Activated CD4-positive, alpha-beta T cell treated with anti-CD3 and anti-CD28 coated beads, Interleukin-2, amount 10 ng/mL, durations not matched to agents 7 days and 5 days (primary cell): ENCODE measurements around the gene USP51. TPM values are rescaled to one million over a fixed set of nuclear protein-coding genes. Genes with fewer than 3 reads are reported as not detected.
A peak's percentile ranks its signal among the peaks of the same experiment; 100 is the strongest.
"Not testable (repeated sequence)": the region's sequence is repeated elsewhere in the genome, so short reads cannot be mapped to it uniquely, and the experiment has no call there.

Source experiments
- CTCF ChIA-PET: fragments of 350-600 bp; sonication (Branson Sonifier 250); formaldehyde crosslinking; loops from one replicate; lab custom pipeline; 2021; ENCODE audit warnings: antibody characterized with exemption; lab: Charles Lee
- POLR2A ChIA-PET: fragments of 350-600 bp; sonication (Branson Sonifier 250); formaldehyde crosslinking; loops from one replicate; lab custom pipeline; 2021; ENCODE audit warnings: antibody characterized with exemption; lab: Charles Lee
- DNase-seq: peaks from one replicate; pipeline ENCODE4 v3.0.0-alpha.2; 2020
- H3K27ac Mint-ChIP-seq: one replicate; pipeline ENCODE4 v1.8.0; 2021; ENCODE audit warnings: mild to moderate bottlenecking, moderate library complexity, mixed read lengths
- H3K27me3 Mint-ChIP-seq: one replicate; pipeline ENCODE4 v1.8.0; 2021; ENCODE audit warnings: mixed read lengths
- H3K36me3 Mint-ChIP-seq: one replicate; pipeline ENCODE4 v1.8.0; 2021; ENCODE audit warnings: low read depth, mixed read lengths
- H3K4me1 Mint-ChIP-seq: one replicate; pipeline ENCODE4 v1.8.0; 2021; ENCODE audit warnings: mixed read lengths
- H3K4me3 Mint-ChIP-seq: one replicate; pipeline ENCODE4 v1.8.0; 2021; ENCODE audit warnings: mild to moderate bottlenecking, moderate library complexity, mixed read lengths
- H3K9me3 Mint-ChIP-seq: one replicate; pipeline ENCODE4 v1.8.0; 2021; ENCODE audit warnings: mixed read lengths
- total RNA-seq, 2 experiments: library from RNA; stranded (reverse); gene quantifications; one replicate each; pipeline ENCODE4 v1.2.3, GENCODE V29; 2021

USP51 gene
- total RNA-seq, 2 experiments from 2014 or later: 1.8 TPM

GRCh38 chrX:55488593-55489313 is 895 bp downstream of the USP51 start:
- Mint-ChIP-seq H3K4me1 (peaks cover 16% of the 10 kb centered on the region), H3K9me3 (no peaks in the 10 kb centered on the region), H3K4me3 (peak overlapping the region; percentile 83), H3K27me3 (no peaks in the 10 kb centered on the region), H3K27ac (peak overlapping the region; percentile 98), H3K36me3 (no peaks in the 10 kb centered on the region)
- POLR2A ChIA-PET: interaction anchor here (0.6 to 1.0 kb wide), 4 partner anchors 37 to 1320 kb away, joined by 3 read pairs; partner anchors contain the start of gene MAGEH1
- CTCF ChIA-PET: interaction anchor here (1.3 kb wide), 1 partner anchor 420 kb away, joined by 4 read pairs; no protein-coding TSS in a partner anchor
- peak; percentile 68 for DNase-seq

DNA sequence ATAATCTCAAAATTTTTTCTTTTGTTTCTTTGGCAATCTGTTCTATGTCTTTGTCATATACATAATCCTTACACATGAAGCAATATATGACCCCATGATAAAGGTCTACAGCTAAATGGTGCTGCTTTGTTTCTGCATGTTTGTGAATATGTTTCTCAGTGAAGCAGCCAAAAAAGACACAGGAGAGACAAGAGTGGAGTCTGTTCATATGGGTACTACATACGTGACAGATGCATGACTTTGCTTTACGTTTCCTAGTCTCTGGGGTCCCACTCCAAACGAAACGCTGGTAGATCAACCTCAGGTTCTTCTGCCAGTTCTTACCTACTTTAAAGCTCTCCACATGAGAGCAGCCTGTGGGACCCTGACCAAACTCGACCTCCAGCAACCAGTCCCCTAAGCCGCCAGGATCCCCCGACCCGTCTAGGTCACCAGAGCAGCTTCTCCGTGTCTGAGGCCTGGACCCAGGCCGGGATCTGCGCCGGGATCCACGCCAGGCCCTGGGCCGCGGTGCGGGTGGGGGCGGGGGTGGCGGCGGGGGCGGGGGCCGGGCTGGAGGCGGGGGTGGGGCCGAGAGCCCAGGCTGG is 1.5 kb downstream of the USP51 start:
- no peak for DNase-seq
- H3K9me3 Mint-ChIP-seq: no peaks in the 10 kb centered on the region
- no peaks in the 10 kb centered on the region for H3K27me3 Mint-ChIP-seq
- peak overlapping the region; percentile 76 for H3K4me3 Mint-ChIP-seq
- POLR2A ChIA-PET: interaction anchor here (1.0 kb wide), 1 partner anchor 36 kb away, joined by 3 read pairs; the partner anchor contains the start of gene MAGEH1
- no peaks in the 10 kb centered on the region for H3K36me3 Mint-ChIP-seq
- CTCF ChIA-PET: no interaction called here
- peak overlapping the region; percentile 89 for H3K27ac Mint-ChIP-seq
- peaks cover 16% of the 10 kb centered on the region for H3K4me1 Mint-ChIP-seq

GRCh38 chrX:55487143-55487542 is 2.5 kb downstream of the USP51 start:
- Mint-ChIP-seq H3K9me3 (no peaks in the 10 kb centered on the region), H3K36me3 (no peaks in the 10 kb centered on the region), H3K27ac (no peak overlapping the region), H3K4me1 (peaks cover 16% of the 10 kb centered on the region), H3K27me3 (no peaks in the 10 kb centered on the region), H3K4me3 (peak overlapping the region; percentile 76)
- POLR2A ChIA-PET: no interaction called here
- CTCF ChIA-PET: no interaction called here
- DNase-seq: no peak

DNA sequence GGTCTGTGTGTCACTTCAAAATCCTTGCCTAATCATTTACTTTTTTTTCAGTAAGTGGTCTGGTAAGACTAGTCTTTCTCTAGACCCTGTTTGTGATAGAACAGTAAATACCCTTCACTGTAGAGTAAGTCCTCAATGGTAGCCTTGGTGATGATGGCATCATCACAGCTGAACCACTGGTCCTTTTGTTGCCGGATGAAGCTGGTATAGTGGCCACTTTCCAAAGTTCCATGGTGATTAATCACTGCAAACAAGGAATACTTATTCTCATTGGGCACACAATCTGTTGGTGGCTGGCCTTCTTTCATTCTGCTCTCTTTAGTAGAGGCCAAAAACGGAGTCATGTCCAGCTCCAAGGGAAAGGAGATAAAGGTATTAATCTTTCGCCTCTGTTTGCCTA is 2.9 kb downstream of the USP51 start:
- CTCF ChIA-PET: no interaction called here
- Mint-ChIP-seq H3K4me3 (no peak overlapping the region), H3K36me3 (no peaks in the 10 kb centered on the region), H3K27me3 (no peaks in the 10 kb centered on the region), H3K9me3 (no peaks in the 10 kb centered on the region), H3K4me1 (peaks cover 16% of the 10 kb centered on the region), H3K27ac (no peak overlapping the region)
- POLR2A ChIA-PET: no interaction called here
- no peak for DNase-seq

DNA sequence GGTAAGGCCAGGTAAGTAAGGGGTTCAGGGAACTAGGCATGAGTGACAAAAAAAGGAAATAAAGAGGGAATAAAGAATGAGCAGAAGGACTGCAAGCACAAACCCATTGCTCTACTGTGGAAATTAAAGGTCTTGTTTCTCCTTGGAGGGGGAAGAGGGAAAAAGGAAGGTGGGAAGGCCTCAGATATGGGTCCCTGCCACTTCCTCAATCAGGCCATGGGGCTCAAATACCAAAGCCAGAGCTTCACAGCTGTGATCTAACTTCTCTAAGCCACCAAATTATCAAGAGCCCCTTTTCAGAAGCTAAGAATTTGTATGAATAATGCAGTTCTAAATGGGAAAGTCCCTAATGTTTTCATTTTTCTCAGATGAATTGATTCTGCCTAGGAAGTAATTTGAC is 4.7 kb downstream of the USP51 start:
- no peaks in the 10 kb centered on the region for H3K27me3 Mint-ChIP-seq
- H3K27ac Mint-ChIP-seq: no peak overlapping the region
- H3K4me3 Mint-ChIP-seq: no peak overlapping the region
- no peaks in the 10 kb centered on the region for H3K9me3 Mint-ChIP-seq
- H3K36me3 Mint-ChIP-seq: no peaks in the 10 kb centered on the region
- no peak for DNase-seq
- ChIA-PET POLR2A (no interaction called here), CTCF (no interaction called here)
- H3K4me1 Mint-ChIP-seq: peaks cover 14% of the 10 kb centered on the region

- no peaks in the 10 kb centered on the region for H3K27me3 Mint-ChIP-seq
- no peaks in the 10 kb centered on the region for H3K4me1 Mint-ChIP-seq
- H3K27ac Mint-ChIP-seq: no peak overlapping the region
- H3K4me3 Mint-ChIP-seq: no peak overlapping the region
- CTCF ChIA-PET: interaction anchor here (0.6 kb wide), 1 partner anchor 309 kb away, joined by 3 read pairs; no protein-coding TSS in a partner anchor
- H3K36me3 Mint-ChIP-seq: no peaks in the 10 kb centered on the region
- H3K9me3 Mint-ChIP-seq: no peaks in the 10 kb centered on the region
- no peak for DNase-seq
- POLR2A ChIA-PET: no interaction called here
Measured at GRCh38 chrX:55480390-55481062, 9.1 kb downstream of the USP51 start.

DNA sequence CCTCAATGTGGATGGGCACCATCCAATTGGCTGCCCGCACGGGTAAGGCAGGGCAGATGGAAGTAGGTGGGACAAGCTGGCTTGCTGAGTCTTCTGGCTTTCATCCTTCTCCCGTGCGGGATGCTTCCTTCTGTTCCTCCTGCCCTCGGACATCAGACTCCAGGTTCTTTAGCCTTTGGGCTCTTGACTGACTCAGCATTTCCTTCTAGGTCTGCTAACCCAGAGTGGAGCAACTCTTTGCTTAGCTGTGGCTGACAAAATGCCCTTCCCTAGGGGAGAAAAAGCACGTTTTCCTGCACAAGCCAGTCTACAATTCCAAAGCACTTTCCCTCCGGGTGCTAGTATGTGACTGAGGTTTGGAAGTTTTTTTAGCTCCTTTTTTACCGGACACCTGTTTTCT is 9.7 kb downstream of the USP51 start:
- DNase-seq, H3K9me3 Mint-ChIP-seq, H3K36me3 Mint-ChIP-seq, POLR2A ChIA-PET, H3K27ac Mint-ChIP-seq, H3K27me3 Mint-ChIP-seq, H3K4me1 Mint-ChIP-seq, H3K4me3 Mint-ChIP-seq: not testable (repeated sequence)
- CTCF ChIA-PET: interaction anchor here (0.6 kb wide), 1 partner anchor 309 kb away, joined by 3 read pairs; no protein-coding TSS in a partner anchor

GRCh38 chrX:55465791-55466190 is 23.9 kb downstream of the USP51 start:
- H3K4me3 Mint-ChIP-seq, H3K27ac Mint-ChIP-seq, H3K27me3 Mint-ChIP-seq, H3K36me3 Mint-ChIP-seq, H3K9me3 Mint-ChIP-seq, H3K4me1 Mint-ChIP-seq, DNase-seq, CTCF ChIA-PET, POLR2A ChIA-PET: not testable (repeated sequence)

DNA sequence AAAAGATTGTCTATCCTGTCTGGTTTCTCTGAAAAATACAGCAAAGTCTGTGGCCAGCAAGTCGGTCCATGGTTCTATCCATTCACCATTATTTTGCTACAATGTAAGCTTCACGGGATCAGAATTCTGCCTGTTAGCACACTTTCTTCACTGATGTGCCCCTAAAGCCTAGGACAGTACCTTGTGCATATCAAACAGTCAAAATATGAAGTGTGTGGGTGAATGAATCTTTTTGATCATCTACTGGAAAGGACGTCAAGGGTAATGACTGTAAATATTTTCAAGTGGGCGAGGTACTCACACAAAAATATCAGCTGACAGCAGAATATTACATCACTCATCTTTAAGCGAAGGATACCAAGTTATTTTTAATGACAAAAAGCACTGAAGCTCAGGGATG is 24.5 kb downstream of the USP51 start:
- H3K9me3 Mint-ChIP-seq, H3K27ac Mint-ChIP-seq, H3K36me3 Mint-ChIP-seq, CTCF ChIA-PET, H3K4me1 Mint-ChIP-seq, H3K27me3 Mint-ChIP-seq, DNase-seq, POLR2A ChIA-PET, H3K4me3 Mint-ChIP-seq: not testable (repeated sequence)

- POLR2A ChIA-PET, H3K4me3 Mint-ChIP-seq, H3K27ac Mint-ChIP-seq, H3K4me1 Mint-ChIP-seq, H3K27me3 Mint-ChIP-seq, H3K9me3 Mint-ChIP-seq, DNase-seq, CTCF ChIA-PET, H3K36me3 Mint-ChIP-seq: not testable (repeated sequence)
Measured at GRCh38 chrX:55464050-55464449, 25.6 kb downstream of the USP51 start.

DNA sequence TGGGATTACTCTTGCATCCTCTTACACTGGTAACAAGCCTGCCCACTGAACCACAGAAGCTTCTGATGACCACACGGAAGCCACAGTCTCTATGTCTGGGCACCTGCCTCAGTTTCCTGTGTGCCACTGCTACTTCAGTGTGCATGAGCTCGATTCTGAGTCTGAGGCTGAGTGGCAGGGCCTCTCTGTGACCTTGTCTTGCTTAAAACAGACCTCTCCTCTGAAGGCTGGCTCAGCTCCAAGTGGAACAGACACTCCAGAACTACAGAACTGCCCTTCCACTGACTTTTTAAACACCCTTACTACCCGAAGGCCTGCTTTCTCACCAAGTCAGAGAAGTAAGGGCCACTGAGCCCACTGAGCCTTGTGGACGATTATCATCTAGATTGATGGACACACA is 29.7 kb downstream of the USP51 start:
- H3K27ac Mint-ChIP-seq, H3K36me3 Mint-ChIP-seq, H3K4me1 Mint-ChIP-seq, H3K9me3 Mint-ChIP-seq, H3K4me3 Mint-ChIP-seq, POLR2A ChIA-PET, CTCF ChIA-PET, DNase-seq, H3K27me3 Mint-ChIP-seq: not testable (repeated sequence)

DNA sequence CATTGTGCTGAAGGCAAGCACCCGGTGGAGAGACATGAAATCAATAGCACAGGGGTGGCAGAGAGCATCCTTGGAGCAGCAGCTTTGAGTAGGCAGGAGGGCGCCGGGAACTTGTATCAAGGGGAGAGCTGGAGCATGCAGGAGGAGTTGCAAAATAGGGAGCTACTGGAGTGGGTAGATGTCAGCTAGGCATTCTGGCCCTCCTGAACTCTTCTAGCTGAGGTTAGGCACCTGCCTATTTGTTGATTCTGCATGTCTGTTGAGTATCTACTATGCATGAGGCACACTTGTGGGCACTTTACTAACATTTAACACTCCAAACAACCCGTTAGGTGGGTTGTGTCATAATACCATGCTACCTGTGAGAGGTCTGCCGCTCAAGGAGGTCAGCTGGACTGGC is 30.2 kb downstream of the USP51 start:
- POLR2A ChIA-PET: not testable (repeated sequence)

DNA sequence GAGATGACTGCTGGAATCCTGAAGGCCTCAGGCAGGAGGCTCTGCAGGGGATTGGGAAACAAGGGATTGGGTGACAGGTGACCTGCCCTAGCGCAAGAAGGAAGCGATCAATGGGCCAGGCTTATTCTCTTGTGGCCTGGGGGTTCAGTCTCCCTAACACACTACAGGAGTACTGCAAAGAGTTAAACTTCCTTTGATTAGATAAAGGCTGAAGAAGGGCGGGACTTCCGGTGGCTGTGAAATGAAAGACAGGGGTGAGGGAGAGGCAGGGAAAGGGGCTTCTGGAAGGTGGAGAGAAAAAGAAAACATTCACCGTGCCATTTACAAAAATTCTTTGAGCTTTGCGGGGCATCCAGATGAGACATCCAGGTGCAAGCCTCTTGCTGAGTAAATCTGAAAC is 33.9 kb downstream of the USP51 start:
- DNase-seq, H3K27me3 Mint-ChIP-seq, CTCF ChIA-PET, H3K4me3 Mint-ChIP-seq, H3K36me3 Mint-ChIP-seq, H3K9me3 Mint-ChIP-seq, H3K27ac Mint-ChIP-seq, POLR2A ChIA-PET: not testable (repeated sequence)
- H3K4me1 Mint-ChIP-seq: peaks cover 14% of the 10 kb centered on the region

More for the DNA sequence above, 30.2 kb downstream of the USP51 start:
- DNase-seq, H3K4me3 Mint-ChIP-seq, H3K27ac Mint-ChIP-seq, H3K9me3 Mint-ChIP-seq, H3K27me3 Mint-ChIP-seq, CTCF ChIA-PET, H3K4me1 Mint-ChIP-seq, H3K36me3 Mint-ChIP-seq: not testable (repeated sequence)
